WTC11 (cell line): ENCODE data around the gene LRP10.

Experiments used
- TCF7 ChIP-seq: sonication (generic); formaldehyde crosslinking; IDR thresholded peaks from 2 replicates; pipeline ENCODE4 v1.8.0; 2022; ENCODE audit warnings: mild to moderate bottlenecking, low read depth, missing genetic modification reagents, moderate library complexity
- TEAD4 ChIP-seq: sonication (generic); formaldehyde crosslinking; IDR thresholded peaks from 2 replicates; pipeline ENCODE4 v1.8.0; 2022; ENCODE audit warnings: mild to moderate bottlenecking, missing genetic modification reagents
- TF ChIP-seq, protein P1 (sequence below): fragments of 200-600 bp; IDR thresholded peaks from 2 replicates; pipeline ENCODE4 v1.8.0; 2022; ENCODE audit warnings: antibody characterized with exemption

DNA sequence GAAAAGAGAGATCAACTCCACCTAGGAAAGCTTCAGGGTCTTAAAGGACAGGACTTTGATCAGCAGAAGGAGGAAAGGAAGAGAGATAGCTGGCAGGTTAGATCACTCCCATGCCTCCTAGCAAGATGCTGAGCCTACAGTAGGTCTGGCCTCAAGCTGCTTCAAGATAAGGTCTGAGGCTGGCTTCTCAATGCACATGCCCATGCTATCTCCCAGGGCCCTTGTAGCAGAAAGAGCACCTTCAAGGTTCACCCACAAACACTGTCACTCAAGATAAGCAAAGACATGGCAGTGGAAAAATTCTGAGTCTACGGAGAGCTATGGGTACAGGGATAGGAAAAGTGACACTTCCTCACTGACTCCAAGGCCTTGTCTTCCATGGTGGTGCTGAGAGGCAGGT lies 25.8 kb downstream of the LRP10 start:
- TF ChIP-seq TCF7 (CRISPR knock-in tag) (no peak), TEAD4 (no peak)
- TF ChIP-seq, protein P1, sequence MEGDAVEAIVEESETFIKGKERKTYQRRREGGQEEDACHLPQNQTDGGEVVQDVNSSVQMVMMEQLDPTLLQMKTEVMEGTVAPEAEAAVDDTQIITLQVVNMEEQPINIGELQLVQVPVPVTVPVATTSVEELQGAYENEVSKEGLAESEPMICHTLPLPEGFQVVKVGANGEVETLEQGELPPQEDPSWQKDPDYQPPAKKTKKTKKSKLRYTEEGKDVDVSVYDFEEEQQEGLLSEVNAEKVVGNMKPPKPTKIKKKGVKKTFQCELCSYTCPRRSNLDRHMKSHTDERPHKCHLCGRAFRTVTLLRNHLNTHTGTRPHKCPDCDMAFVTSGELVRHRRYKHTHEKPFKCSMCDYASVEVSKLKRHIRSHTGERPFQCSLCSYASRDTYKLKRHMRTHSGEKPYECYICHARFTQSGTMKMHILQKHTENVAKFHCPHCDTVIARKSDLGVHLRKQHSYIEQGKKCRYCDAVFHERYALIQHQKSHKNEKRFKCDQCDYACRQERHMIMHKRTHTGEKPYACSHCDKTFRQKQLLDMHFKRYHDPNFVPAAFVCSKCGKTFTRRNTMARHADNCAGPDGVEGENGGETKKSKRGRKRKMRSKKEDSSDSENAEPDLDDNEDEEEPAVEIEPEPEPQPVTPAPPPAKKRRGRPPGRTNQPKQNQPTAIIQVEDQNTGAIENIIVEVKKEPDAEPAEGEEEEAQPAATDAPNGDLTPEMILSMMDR: no peak
